Mesodermal cell (in vitro differentiated cells): ENCODE results near the gene TPST1.

Experiments used
- H3K27ac ChIP-seq: 2 replicates; pipeline ENCODE4 v1.7.0; 2013; ENCODE audit warnings: mild to moderate bottlenecking, low read depth, low read length, moderate library complexity; ENCODE audit not compliant: severe bottlenecking
- H3K36me3 ChIP-seq: 2 replicates; pipeline ENCODE4 v1.7.1; 2013; ENCODE audit warnings: mild to moderate bottlenecking, low read length, moderate library complexity; ENCODE audit not compliant: control insufficient read depth, insufficient read depth
- H3K4me1 ChIP-seq: one replicate; pipeline ENCODE4 v1.7.1; 2013; ENCODE audit warnings: mild to moderate bottlenecking, low read length; ENCODE audit not compliant: insufficient read depth, control insufficient read depth, poor library complexity, severe bottlenecking
- H3K4me3 ChIP-seq: 2 replicates; pipeline ENCODE4 v1.7.0; 2013; ENCODE audit warnings: low read length, control low read depth, mild to moderate bottlenecking; ENCODE audit not compliant: insufficient read depth, poor library complexity, severe bottlenecking; ENCODE audit errors: extremely low read depth
- H3K9me3 ChIP-seq: 2 replicates; pipeline ENCODE4 v1.7.1; 2013; ENCODE audit warnings: mild to moderate bottlenecking, low read length, moderate library complexity; ENCODE audit not compliant: control insufficient read depth
- WGBS, 2 experiments: methylation state at CpG; one replicate each; pipeline ENCODE4 v1.1.5; 2013; ENCODE audit warnings: missing lambda C conversion rate in 2 of 2; ENCODE audit not compliant: insufficient coverage in 2 of 2; 5-methylcytosine and 5-hydroxymethylcytosine counted together

TPST1 gene

DNA sequence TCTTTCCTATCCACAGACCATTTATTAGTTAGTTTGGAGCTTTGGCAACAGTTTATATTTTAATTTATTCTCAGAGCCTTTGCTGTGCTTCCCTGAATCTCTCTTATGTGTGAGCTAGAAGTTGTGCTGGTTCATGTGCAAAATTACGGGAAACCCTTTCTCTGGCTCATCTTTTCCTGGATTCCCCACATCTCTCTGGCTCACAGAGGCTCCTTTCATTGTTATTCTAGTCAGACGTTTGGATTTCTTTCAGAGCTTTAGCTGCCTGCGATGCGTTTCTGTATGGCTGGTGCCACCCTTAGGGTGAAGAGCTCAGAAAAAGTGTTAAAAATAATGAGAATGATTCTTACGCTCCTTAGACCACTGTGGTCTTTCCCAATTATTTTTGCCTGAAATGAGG, 53.3 kb downstream of the TPST1 start:
- 45 to 86% methylated on average over 1 to 5 of the region's 5 CpGs for WGBS, 2 experiments
- no peak overlapping the region for H3K4me3 ChIP-seq
- H3K27ac ChIP-seq = no peak overlapping the region
- peaks cover 4% of the 10 kb centered on the region for H3K9me3 ChIP-seq
- peaks cover 5% of the 10 kb centered on the region for H3K36me3 ChIP-seq
- H3K4me1 ChIP-seq = peaks cover 8% of the 10 kb centered on the region

DNA sequence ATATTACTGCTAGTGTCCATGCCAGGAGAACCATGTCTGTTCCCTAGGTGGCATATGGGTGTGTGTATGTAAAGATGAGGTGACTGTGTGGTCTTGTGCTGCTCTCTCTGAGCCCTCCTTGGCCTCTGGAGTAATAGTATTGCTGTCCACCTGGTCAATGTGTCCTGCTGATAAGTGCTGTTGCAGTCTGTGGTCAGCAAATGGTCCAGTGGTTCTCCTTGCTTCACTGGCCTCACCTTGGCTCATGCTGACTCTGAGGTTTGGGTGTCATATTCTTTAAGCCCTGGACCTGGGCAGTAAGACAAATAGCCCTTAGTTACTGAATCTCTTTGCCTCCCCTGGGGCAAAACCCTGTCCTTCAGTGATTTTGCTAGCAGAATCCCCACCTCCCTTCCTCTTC, 56.8 kb downstream of the TPST1 start:
- Histone ChIP-seq H3K27ac (no peak overlapping the region), H3K4me3 (no peak overlapping the region), H3K9me3 (peaks cover 24% of the 10 kb centered on the region), H3K36me3 (peaks cover 5% of the 10 kb centered on the region), H3K4me1 (peaks cover 8% of the 10 kb centered on the region)

DNA sequence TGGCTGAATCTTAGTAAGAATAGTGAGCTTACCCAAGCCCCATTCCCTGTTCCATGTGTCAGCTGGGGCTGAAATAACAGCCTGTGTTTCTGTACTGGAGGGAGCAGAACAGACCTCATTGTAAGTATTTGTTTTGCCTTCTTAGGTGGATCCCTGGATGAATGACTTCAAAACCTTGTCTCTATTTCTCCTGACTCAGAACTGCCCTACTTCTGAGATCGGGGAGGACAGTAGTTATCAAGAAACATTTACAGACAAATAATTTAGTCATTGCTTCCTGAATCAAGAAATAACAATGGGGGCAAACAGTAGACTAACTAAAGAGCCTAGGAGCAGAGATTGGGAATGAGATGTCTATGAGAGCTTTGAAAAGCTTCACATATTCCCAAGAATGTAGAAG, 58.8 kb downstream of the TPST1 start:
- Histone ChIP-seq H3K36me3 (peaks cover 5% of the 10 kb centered on the region), H3K27ac (no peak overlapping the region), H3K9me3 (peaks cover 24% of the 10 kb centered on the region), H3K4me3 (no peak overlapping the region), H3K4me1 (no peaks in the 10 kb centered on the region)
- WGBS, 2 experiments = no CpG with 5 or more reads among the region's 1 CpG

GRCh38 chr7:66265566-66265965, 60.4 kb downstream of the TPST1 start:
- Histone ChIP-seq H3K4me3 (no peak overlapping the region), H3K9me3 (peaks cover 24% of the 10 kb centered on the region), H3K4me1 (no peaks in the 10 kb centered on the region), H3K36me3 (peaks cover 5% of the 10 kb centered on the region), H3K27ac (no peak overlapping the region)
- WGBS, 2 experiments = 100% methylated on average over 1 of the region's 1 CpG

DNA sequence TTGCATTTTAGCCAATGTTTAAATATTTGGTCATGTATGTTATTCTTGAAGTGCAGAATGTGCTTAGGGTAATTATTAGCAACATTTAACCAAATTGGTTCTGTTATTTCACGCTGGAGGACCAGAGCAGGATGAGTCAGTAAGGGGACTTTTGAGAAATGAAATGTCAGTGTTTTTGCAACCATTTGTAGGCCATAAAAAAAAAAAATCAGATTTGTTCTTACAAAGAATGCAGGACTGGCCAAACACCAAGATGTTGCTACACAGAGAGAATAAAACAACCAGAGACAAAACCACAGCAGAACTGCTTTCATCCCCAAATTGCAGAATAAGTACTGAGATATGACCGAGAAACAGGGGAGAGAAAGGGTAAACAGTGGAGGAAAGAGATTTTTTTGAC, 62.1 kb downstream of the TPST1 start:
- Histone ChIP-seq H3K4me3 (no peak overlapping the region), H3K36me3 (peaks cover 5% of the 10 kb centered on the region), H3K27ac (no peak overlapping the region), H3K9me3 (peaks cover 24% of the 10 kb centered on the region), H3K4me1 (no peaks in the 10 kb centered on the region)
- WGBS, 2 experiments = no CpG with 5 or more reads among the region's 2 CpGs

DNA sequence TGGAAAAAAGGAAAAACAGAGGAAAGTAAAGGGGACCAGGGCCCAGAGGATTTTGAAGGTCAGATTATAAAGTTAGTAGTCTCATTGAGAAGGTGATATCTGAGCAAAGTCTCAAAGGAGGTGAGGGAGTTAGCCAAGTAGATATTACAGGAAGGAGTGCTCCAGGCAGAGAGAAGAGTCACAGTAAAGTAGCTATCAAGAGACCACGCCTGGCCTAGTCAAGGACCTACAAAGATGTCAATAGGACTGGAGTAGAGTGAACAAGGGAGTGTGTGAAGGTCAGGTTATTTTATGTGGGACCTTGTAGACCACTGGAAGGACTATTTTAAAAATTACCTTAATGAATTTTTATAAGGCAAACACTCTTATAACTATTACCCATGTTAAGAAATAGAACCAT, 64.8 kb downstream of the TPST1 start:
- H3K27ac ChIP-seq = no peak overlapping the region
- no peaks in the 10 kb centered on the region for H3K36me3 ChIP-seq
- no peaks in the 10 kb centered on the region for H3K4me1 ChIP-seq
- peaks cover 10% of the 10 kb centered on the region for H3K9me3 ChIP-seq
- H3K4me3 ChIP-seq = no peak overlapping the region
- WGBS, 2 experiments = 100% methylated on average over 1 of the region's 1 CpG

GRCh38 chr7:66272321-66272720, 67.2 kb downstream of the TPST1 start:
- Histone ChIP-seq H3K4me3 (no peak overlapping the region), H3K4me1 (no peaks in the 10 kb centered on the region), H3K27ac (no peak overlapping the region), H3K9me3 (no peaks in the 10 kb centered on the region), H3K36me3 (no peaks in the 10 kb centered on the region)
- no CpG with 5 or more reads among the region's 3 CpGs for WGBS, 2 experiments

DNA sequence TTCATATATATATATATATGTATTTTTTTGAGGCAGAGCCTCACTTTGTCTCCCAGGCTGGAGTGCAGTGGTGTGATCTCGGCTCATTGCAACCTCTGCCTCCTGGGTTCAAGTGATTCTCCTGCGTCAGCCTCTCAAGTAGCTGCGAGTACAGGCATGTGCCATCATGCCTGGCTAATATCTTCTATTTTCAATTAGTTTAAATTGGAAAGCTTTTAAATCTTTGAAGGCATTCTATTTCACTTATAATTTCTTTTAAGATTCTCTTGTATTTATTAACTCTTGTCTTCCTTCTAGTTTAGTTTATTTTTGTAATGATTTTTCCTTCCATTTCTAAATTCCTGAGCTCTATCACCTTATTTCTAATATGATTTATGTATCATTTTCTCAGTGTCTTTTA, 71.2 kb downstream of the TPST1 start:
- Histone ChIP-seq H3K9me3 (no peaks in the 10 kb centered on the region), H3K4me1 (no peaks in the 10 kb centered on the region), H3K27ac (no peak overlapping the region), H3K36me3 (no peaks in the 10 kb centered on the region), H3K4me3 (no peak overlapping the region)
- 67 to 100% methylated on average over 1 to 2 of the region's 3 CpGs for WGBS, 2 experiments

DNA sequence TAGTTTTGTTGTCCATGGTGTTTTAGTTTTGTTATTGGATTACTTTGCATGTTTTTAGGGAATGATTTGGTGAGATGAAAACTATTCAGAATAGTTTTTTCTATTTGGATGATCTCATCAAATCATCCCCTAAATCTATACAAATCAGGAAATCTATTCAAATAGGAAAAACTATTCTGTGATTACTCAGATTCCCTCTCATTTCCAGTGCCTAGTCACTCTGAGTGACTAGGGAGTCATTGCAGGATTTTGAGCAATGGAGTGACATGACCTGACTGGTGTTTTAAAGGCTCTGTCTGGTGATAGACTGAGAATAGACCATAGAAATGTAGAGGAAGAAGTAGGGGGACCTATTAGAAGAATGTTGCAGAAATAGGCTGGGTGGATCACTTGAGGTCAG, 72.4 kb downstream of the TPST1 start:
- no peaks in the 10 kb centered on the region for H3K36me3 ChIP-seq
- H3K27ac ChIP-seq = no peak overlapping the region
- H3K9me3 ChIP-seq = no peaks in the 10 kb centered on the region
- no peak overlapping the region for H3K4me3 ChIP-seq
- peaks cover 6% of the 10 kb centered on the region for H3K4me1 ChIP-seq

GRCh38 chr7:66279912-66280311, 74.8 kb downstream of the TPST1 start:
- WGBS, 2 experiments = 86 to 95% methylated on average over 5 to 7 of the region's 7 CpGs
- Histone ChIP-seq H3K9me3 (no peaks in the 10 kb centered on the region), H3K4me3 (no peak overlapping the region), H3K36me3 (no peaks in the 10 kb centered on the region), H3K27ac (no peak overlapping the region), H3K4me1 (peaks cover 7% of the 10 kb centered on the region)

- no peak overlapping the region for H3K4me3 ChIP-seq
- H3K4me1 ChIP-seq = peaks cover 7% of the 10 kb centered on the region
- 78 to 94% methylated on average over 5 to 7 of the region's 8 CpGs for WGBS, 2 experiments
- peak overlapping the region; percentile 51 for H3K27ac ChIP-seq
- no peaks in the 10 kb centered on the region for H3K9me3 ChIP-seq
- H3K36me3 ChIP-seq = no peaks in the 10 kb centered on the region
Observed at GRCh38 chr7:66281678-66282590, 76.8 kb downstream of the TPST1 start.
